Measurements from ENCODE around the gene UGT1A1. TPM values are rescaled to one million over a fixed set of nuclear protein-coding genes. Genes with fewer than 3 reads are reported as not detected.

Gene UGT1A1
- total and polyA plus RNA-seq, 10 of the 15 experiments (the other 5 are each of a cell fraction or from before 2014, with no cell fraction given): not detected

- ATAC-seq (no peak), FAIRE-seq (no peak), DNase-seq (ENCODE audit: low read depth, low spot score) (no peak)
- TF ChIP-seq MYB (IDR thresholded peaks at IDR 0.05; ENCODE audit: borderline replicate concordance, low read depth, low read length) (no peak), NRF1 (conservative IDR thresholded peaks at IDR 0.05; ENCODE audit: low read depth, low read length) (no peak), CHD4 (IDR thresholded peaks at IDR 0.05) (no peak), ASH2L (IDR thresholded peaks at IDR 0.05; ENCODE audit: borderline replicate concordance, low read depth) (no peak), BMI1 (IDR thresholded peaks at IDR 0.05; ENCODE audit: borderline replicate concordance) (no peak), GATAD2B (conservative IDR thresholded peaks at IDR 0.05; ENCODE audit: low read depth) (no peak)
- ChIA-PET SMC1A (ENCODE audit: uncharacterized antibody, unreplicated experiment) (no interaction called here), POLR2A (no interaction called here), CTCF (no interaction called here), RAD21 (ENCODE audit: unreplicated experiment) (no interaction called here)
- H3K4me2 ChIP-seq (ENCODE audit: control insufficient read depth, insufficient read depth): no peak overlapping the region
- H3K4me1 ChIP-seq (ENCODE audit: control insufficient read depth, insufficient read depth, low read length): no peaks in the 10 kb centered on the region
- no peak overlapping the region for H3K9ac ChIP-seq (ENCODE audit: control insufficient read depth, insufficient read depth, low read length)
- intact Hi-C loops (cut with micrococcal nuclease; ENCODE audit: unreplicated experiment) (no loop called here), in situ Hi-C loops (cut with MboI) (no loop called here)
- H4K20me1 ChIP-seq (ENCODE audit: control insufficient read depth, insufficient read depth): no peaks in the 10 kb centered on the region
- H3K27me3 ChIP-seq (replicated peaks in 1 of 2; ENCODE audit: control insufficient read depth in 2 of 2, insufficient read depth in 2 of 2, low read length in 1 of 2): no peaks in the 10 kb centered on the region; a peak in 1 of 4 replicates
- 0% methylated on average over 2 of the region's 2 CpGs for WGBS (ENCODE audit: insufficient coverage, insufficient replicate concordance, low lambda C conversion rate, missing lambda C conversion rate)
- no peaks in the 10 kb centered on the region for H3K36me3 ChIP-seq (ENCODE audit: control insufficient read depth in 2 of 2, insufficient read depth in 2 of 2, low read length in 1 of 2)
- no peaks in the 10 kb centered on the region for H3K79me2 ChIP-seq (ENCODE audit: control insufficient read depth, insufficient read depth, low read length)
- H3K9me3 ChIP-seq (replicated peaks; ENCODE audit: control insufficient read depth, insufficient read depth, low read length): no peaks in the 10 kb centered on the region
- no peak overlapping the region for H3K27ac ChIP-seq (ENCODE audit: control insufficient read depth, insufficient read depth)
- no peak overlapping the region for H3K4me3 ChIP-seq
- no TSS peak for BruUV-seq (replicated peaks)
- no peak overlapping the region for H2AFZ ChIP-seq (ENCODE audit: control insufficient read depth, low read depth, low read length)
These were observed 19.2 kb upstream of the UGT1A1 start for GRCh38 chr2:233740870-233741269.

GRCh38 chr2:233743464-233744259, 16.4 kb upstream of the UGT1A1 start:
- WGBS (ENCODE audit: insufficient coverage, insufficient replicate concordance, low lambda C conversion rate, missing lambda C conversion rate): 75% methylated on average over 44 of the region's 46 CpGs
- no peak overlapping the region for H3K4me2 ChIP-seq (ENCODE audit: control insufficient read depth, insufficient read depth)
- DNase-seq (ENCODE audit: low read depth, low spot score): no peak
- no peak for FAIRE-seq
- H3K9ac ChIP-seq (ENCODE audit: control insufficient read depth, insufficient read depth, low read length): no peak overlapping the region
- no peaks in the 10 kb centered on the region for H3K27me3 ChIP-seq (replicated peaks in 1 of 2; ENCODE audit: control insufficient read depth in 2 of 2, insufficient read depth in 2 of 2, low read length in 1 of 2)
- no TSS peak for BruUV-seq (replicated peaks)
- RAD21 ChIA-PET (ENCODE audit: unreplicated experiment): no interaction called here
- no peaks in the 10 kb centered on the region for H3K36me3 ChIP-seq (ENCODE audit: control insufficient read depth in 2 of 2, insufficient read depth in 2 of 2, low read length in 1 of 2)
- no peak for ATAC-seq
- no peaks in the 10 kb centered on the region for H3K79me2 ChIP-seq (ENCODE audit: control insufficient read depth, insufficient read depth, low read length)
- intact Hi-C loops (cut with micrococcal nuclease; ENCODE audit: unreplicated experiment) (no loop called here), in situ Hi-C loops (cut with MboI) (no loop called here)
- no peaks in the 10 kb centered on the region for H3K9me3 ChIP-seq (replicated peaks; ENCODE audit: control insufficient read depth, insufficient read depth, low read length)
- no peak overlapping the region for H3K27ac ChIP-seq (ENCODE audit: control insufficient read depth, insufficient read depth)
- CTCF ChIA-PET: no interaction called here
- POLR2A ChIA-PET: no interaction called here
- no peak overlapping the region for H3K4me3 ChIP-seq
- no peak for TF ChIP-seq ZBTB33 (IDR thresholded peaks at IDR 0.05)
- no peak for TF ChIP-seq KLF5 (IDR thresholded peaks at IDR 0.05; ENCODE audit: partially characterized antibody)
- no peak for TF ChIP-seq RELA (IDR thresholded peaks at IDR 0.05; ENCODE audit: borderline replicate concordance, partially characterized antibody)
- no peak for TF ChIP-seq BACH1 (IDR thresholded peaks at IDR 0.05; ENCODE audit: borderline replicate concordance)
- TF ChIP-seq NFYB (IDR thresholded peaks at IDR 0.05; ENCODE audit: insufficient read depth, low read depth, low read length): no peak
- no peak for TF ChIP-seq HSF1 (IDR thresholded peaks at IDR 0.05; ENCODE audit: low read depth, low read length)
- TF ChIP-seq ZNF24 (IDR thresholded peaks at IDR 0.05): no peak
- no peak for TF ChIP-seq ZNF217 (IDR thresholded peaks at IDR 0.05)
- no peak for TF ChIP-seq NFIC (IDR thresholded peaks at IDR 0.05; ENCODE audit: low read depth, low read length)
- H4K20me1 ChIP-seq (ENCODE audit: control insufficient read depth, insufficient read depth): no peaks in the 10 kb centered on the region
- SMC1A ChIA-PET (ENCODE audit: uncharacterized antibody, unreplicated experiment): no interaction called here
- H2AFZ ChIP-seq (ENCODE audit: control insufficient read depth, low read depth, low read length): no peak overlapping the region
- H3K4me1 ChIP-seq (ENCODE audit: control insufficient read depth, insufficient read depth, low read length): no peaks in the 10 kb centered on the region

Measured in GM12878 (cell line).